ENCODE measurements around the gene SERP2.

The SERP2 gene

GRCh38 chr13:44359983-44360375 is 13.6 kb upstream of the SERP2 start:
- DNase-seq = no peak

GRCh38 chr13:44362394-44363040 is 11.1 kb upstream of the SERP2 start:
- DNase-seq = peak; percentile 81

DNA sequence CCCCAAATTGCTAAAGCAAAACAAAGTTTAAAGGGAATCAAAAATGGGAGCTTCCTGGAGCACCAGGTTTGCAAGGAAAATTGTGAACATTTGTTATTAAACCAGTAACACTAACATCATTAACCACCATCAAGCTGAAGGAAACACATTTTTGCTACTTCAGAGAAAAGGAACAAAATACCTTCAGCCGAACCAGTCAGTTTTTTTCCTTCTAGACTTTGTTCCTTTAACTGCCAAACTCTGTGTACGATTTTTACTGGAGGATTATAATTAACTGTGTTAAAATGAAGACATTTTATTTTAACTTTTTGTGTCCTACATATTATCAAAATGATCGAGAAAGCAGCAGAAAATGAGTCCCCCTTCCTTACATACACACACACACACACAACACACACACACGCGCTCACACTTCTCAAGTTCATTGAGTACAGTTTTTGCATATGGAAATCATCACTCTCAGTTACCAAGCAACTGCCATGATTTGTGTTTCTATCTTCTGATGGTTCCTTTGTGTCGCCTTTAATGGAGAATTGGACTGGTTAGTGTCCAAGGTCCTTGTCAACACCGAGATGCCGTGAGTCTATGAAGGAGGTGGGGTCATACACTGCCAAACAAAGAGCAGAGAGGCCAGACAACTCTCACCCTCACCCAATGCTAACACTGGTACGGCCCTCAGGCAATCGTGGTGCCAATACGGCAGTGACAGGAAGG is 9.8 kb upstream of the SERP2 start:
- no peak for DNase-seq

- DNase-seq = no peak
These were observed 9.2 kb upstream of the SERP2 start for GRCh38 chr13:44364345-44365000.

DNA sequence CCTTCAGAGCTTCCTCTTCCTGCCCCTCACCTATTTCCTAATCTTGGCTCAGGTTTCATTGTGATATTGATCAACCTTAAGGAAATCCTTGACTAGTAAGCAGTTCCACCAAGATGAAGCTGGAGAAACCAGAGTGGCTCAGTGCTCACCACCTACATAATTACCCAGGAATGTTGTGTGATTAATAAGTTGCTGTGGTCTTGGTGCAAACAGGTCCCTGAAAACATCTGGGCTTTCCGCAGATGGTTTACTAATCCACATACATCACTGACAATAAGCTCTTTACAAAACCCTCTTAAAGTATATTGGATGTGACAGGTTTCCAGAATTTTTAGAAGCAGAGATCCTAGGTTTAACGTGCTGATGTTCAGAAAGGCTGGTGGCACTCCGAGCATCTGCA is 8.6 kb upstream of the SERP2 start:
- no peak for DNase-seq

DNA sequence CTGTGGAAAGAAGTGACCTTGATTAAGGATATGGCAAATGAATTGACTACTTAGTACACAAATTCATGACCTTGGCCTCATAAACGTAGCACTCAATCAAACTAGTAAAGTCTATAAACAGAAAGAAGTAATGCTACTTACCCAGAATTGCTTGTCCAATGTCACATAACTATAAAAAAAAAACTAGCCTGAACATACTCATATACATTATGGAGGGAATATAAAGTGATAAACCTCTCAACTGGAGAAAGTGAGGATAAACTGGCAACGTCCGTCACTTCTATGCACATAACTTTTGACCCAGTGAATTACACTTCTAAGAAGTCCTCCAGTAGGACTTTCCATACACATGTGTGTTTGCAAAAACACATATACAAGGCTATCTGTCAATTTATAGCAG is 7.7 kb upstream of the SERP2 start:
- DNase-seq = no peak

- DNase-seq = peak; percentile 85
These were observed 5.5 kb upstream of the SERP2 start for GRCh38 chr13:44368062-44368591.

- peak; percentile 58 for DNase-seq
These were observed 4.8 kb upstream of the SERP2 start for GRCh38 chr13:44368599-44369368.

GRCh38 chr13:44371421-44371820 is 2.2 kb upstream of the SERP2 start:
- no peak for DNase-seq

DNA sequence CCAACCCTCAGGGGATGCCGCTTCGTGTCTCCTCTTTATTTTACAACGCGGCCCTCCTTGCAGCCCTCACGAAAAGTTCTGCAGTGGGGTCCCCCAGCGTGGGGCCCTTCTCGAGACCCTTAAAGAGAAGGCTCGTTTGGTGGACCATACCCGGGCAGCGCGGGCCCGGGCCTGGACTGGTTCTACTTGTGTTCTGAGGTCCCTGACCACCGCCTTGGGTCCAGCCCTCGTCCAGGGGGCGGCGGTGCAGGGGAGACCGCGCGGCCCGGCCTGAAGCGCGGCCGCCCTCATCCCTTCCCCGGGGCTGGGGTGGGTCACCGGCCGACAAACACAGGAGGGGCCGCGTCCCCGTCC is 400 bp upstream of the SERP2 start:
- DNase-seq = no peak

DNA sequence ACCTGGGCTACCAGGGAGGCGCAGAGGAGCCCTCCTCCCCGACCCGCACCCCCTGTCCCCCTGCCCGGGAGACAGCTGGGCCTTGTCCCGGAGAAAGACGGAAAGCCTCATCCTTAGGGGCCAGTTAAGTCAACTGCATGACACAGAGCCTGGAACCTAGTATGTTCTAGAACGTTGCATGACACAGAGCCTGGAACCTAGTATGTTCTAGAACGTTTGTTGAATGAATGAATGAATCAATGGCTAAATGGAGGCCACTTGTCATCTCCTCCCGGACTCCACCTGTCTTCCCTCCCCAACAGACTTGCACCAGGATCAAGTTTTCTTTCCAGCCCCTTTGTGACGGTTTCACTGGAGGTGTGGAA is 706 bp downstream of the SERP2 start:
- DNase-seq = no peak

DNA sequence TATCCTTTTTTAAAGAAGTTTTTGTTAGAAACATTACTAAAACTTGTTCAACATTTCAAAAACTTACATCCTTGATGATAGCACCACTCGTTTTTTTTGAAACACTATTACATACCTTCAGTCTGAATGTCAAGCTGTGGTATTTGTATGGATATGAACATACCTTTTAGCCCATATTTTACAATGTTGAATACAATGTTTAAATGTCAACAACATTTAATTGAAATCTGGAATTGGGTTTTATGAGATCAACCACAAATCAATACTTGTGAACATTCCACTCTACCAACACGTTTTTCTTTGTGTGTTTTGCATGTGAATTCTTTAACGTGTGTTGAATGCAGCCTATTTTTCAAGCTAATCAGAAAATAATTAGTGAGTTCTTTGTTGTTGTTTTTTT is 4.7 kb downstream of the SERP2 start:
- DNase-seq = no peak

DNA sequence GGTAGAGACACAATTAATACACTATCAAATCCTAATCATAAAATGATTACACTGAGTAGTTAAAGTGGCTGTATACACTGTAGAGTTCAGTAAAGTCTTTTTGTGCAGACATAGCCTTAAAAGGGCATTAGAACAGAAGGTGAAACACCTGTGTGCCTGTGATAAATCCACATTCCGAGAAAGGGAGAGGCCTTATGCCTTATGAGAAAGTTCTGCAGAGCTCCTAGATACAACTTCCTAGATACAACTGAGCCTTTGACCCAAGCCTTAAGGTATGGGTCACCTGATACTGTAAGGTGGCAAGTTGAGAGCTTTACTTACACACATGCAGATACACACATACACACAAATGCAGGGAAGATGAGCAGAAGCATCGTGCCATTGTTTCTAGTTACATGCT is 6.3 kb downstream of the SERP2 start:
- no peak for DNase-seq

- no peak for DNase-seq
These were observed 7.0 kb downstream of the SERP2 start for GRCh38 chr13:44380404-44381165.

DNA sequence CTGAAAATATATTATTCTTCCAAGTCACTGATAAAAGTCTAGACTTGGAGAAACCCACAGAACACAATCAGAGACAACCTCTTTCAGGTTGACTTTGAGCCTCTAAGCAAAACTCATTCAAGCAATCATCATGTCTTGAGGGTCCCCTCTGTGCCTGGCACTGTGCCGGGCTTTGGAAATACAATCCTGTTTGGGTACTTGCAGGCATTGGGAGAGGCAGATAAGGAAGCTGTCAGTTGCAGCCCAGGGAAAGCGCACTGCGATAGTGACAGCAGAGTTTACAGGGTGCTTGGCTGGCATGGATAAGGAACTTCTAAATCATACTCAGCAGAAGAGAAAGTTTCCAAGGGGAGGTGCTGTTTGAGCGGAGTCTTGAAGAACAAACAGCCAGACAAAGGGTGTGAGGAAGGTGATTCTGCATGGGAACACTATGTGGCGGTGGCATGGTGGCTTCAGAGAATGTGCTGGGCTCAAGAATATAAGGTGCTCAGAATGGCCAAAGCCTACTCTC is 9.1 kb downstream of the SERP2 start:
- DNase-seq = peak; percentile 98

GRCh38 chr13:44383945-44384344 is 10.3 kb downstream of the SERP2 start:
- no peak for DNase-seq

DNA sequence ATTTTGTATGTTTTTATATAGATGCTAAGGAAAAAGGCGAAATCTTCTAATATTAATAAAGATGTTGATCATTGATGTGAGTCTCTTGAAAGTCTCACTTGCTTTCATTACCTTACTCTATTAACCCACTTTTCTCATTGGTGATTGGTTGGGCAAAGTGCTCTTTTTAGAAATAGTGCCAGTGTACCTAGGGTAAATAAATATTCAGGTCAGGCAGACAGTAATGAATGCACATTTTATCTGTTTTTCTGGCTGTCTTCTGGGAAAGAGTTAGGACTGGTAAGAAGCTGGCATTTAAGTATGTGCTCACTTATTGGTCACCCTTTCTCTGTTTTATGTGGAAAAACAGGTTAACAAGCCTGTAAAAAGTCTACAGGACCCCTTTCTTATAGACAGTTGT is 11.2 kb downstream of the SERP2 start:
- DNase-seq = no peak

DNA sequence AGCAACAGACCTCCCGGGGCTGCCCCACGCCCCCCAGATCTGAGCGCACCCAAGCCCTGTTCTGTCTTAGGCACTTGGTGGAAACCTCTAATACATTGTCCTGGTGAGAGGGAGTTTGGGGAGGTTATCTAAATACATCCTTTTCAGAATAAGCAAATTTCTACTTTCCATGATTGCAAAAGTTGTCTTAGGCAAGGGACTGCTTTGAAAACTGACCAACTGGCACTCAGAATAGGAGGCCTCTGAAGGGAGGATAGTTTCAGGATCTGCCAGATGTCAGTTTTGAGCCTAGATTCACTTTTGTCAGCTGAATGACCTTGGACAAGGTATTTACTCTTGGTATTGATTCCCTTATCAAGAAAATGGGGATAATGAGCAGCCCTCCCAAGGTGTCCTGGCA is 11.8 kb downstream of the SERP2 start:
- no peak for DNase-seq

DNA sequence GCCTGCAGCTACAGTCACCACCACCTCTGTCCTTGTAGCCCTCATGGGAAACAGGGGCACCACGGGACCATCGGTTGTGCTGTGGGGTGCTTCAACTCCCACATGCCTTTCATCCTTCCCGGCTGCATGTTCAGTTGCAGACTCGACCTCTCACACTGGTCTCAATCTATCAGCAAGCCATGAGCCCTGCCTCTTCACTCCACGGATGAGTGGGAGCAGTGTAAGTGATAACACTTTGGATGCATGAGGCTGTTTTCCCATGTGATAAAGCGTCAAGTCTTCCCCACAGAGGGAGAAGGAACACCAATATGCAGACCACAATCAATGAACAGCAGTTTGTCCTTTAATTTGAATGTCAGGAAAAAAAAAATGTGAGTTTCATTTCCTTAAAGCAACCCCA is 12.2 kb downstream of the SERP2 start:
- peak; percentile 40 for DNase-seq

DNA sequence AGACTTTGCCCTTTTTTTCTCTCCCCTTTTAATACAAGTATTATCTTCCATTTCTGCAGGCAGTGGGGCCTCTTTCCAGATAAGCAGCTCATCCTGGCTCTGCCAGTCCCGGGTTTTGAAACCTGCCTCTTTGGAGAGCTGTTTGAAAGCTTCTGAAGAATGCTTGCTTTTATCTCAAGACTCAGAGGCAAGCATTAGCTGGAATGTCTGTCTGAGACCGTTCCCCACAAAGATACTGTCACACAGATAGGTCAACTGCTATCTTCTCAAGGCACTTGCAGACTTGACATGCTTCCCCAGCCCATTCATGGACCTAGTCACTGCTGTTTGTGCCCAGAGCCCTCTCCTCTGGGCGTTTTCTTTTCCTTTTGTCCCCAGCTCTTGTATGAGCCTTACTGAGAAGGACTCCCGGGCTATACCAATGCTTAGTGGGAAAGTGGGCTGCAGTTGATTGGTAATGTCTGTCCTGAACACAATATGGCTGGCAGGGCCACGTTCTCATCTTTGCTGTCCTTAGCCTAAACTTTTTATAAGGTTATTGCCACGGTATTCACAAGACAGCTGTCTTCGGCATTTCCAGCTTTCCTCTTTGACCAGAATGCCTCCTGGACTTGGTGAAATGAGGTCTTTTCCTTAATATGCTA is 13.4 kb downstream of the SERP2 start:
- DNase-seq = peak; percentile 99

DNA sequence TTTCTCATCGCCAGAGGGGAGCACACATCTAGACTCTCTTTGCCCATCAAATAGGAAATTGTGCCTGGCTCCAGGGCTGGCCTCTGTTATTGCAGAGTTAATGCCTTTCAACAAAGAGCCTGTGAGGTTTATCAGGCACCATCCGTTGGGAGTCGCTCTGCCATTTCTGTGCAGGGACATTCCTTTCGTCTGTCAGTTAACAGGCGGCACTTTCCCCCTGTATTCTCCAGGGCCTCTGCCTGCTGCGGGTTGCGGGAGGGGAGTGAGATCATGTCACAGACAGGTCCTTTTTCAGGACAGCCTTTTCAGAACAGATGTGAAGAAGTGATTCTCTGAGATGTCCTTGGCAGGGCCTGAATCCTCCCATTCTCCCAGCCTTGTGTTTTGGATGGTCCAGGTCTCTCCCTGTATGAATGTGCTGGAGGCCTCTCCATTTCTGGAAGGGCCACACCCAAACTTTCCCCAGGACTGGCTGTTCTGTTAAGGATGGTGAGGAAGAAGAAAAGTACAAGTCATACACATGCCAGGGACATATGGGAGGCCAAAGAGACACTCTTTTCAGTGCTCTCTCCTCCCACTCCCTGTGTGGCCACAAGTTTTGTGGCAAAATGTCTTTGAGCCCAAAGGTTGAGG is 14.9 kb downstream of the SERP2 start:
- peak; percentile 62 for DNase-seq

Measured in hematopoietic multipotent progenitor cell treated with erythropoietin and hydrocortisone succinate and interleukin-3 and kit ligand, for 6 days (in vitro differentiated cells).